Left renal pelvis (tissue), 4 donors: ENCODE results near the gene TMPRSS11E. TPM values are rescaled to one million over a fixed set of nuclear protein-coding genes. Genes with fewer than 3 reads are reported as not detected.
"Not testable (repeated sequence)": the region's sequence is repeated elsewhere in the genome, so short reads cannot be mapped to it uniquely, and the experiment has no call there.

Experiments used
- DNase-seq, 4 donors: peaks; one replicate each; pipeline ENCODE4 v3.0.0-alpha.2; 2013; ENCODE audit warnings: low read depth in 4 of 4, low spot score in 3 of 4
- polyA plus RNA-seq, 4 donors: library from polyadenylated mRNA; unstranded; fragments of 120-200 nt; gene quantifications; one replicate each; pipeline ENCODE4 v1.2.1, GENCODE V29; 2013; ENCODE audit not compliant: insufficient read length in 4 of 4

TMPRSS11E gene, protein sequence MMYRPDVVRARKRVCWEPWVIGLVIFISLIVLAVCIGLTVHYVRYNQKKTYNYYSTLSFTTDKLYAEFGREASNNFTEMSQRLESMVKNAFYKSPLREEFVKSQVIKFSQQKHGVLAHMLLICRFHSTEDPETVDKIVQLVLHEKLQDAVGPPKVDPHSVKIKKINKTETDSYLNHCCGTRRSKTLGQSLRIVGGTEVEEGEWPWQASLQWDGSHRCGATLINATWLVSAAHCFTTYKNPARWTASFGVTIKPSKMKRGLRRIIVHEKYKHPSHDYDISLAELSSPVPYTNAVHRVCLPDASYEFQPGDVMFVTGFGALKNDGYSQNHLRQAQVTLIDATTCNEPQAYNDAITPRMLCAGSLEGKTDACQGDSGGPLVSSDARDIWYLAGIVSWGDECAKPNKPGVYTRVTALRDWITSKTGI
- polyA plus RNA-seq = under 1 TPM in 2 of 4 donors, not detected in 2; 0.10 to 0.36 TPM

DNA sequence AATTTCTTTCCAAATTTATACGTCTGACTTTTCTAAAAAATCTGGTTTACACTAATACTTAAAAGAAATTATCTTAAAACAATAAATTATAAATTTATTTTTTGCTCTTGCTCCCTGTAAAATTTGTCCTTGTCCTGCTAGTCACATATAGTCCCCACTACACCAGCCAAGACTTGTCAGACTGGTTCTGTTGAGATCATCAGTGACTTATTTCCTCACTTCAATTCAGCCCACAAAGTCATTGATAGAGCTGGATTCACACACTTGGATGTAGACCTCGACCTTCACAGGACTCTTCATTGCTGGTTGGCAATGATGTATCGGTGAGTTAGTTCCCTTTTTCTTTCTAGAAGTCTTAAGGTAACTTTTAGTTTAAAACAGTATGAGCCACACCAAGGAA lies at the start of gene TMPRSS11E:
Gene TMPRSS11E (plus strand): TSS at position 263 of the 400 bp plus-strand sequence. CDS start 50 bp downstream, at position 313.
- DNase-seq = no peak

DNA sequence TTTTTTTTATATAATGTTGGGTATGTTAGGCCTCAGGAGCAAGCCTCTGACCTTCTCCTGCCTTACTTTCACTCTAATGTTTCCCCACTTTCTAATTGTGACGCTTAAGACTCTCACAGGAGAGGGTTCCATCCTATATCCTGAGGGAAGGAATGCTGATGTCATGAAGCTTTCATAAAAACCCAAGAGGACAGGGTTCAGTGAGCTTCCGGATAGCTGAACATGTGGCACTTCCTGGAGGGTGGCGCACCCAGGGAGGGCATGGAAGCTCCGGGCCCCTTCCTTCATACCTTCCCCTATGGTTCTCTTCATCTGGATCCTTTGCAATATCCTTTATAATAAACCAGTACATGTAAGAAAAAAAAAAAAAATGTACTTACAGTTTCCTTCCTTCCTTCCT lies 48.0 kb upstream of the TMPRSS11E start:
- DNase-seq = no peak

DNA sequence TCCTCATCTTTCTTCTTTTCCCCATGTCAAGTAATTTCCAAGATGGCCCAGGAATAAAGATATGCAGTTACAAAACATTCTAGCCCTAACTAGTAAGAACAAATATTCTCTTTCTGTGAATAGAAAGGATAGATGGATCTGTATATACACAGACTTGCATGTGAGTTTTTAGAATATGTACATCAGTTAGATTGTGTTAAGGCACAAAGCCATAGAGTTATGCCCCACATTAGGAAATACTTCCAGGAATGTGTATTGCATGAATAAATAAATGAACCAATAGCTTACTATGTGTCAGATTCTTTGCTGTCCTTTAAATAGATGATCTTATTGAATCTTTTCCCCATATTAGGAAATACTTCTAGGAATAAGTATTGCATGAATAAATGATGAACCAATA lies 46.0 kb upstream of the TMPRSS11E start:
- no peak for DNase-seq

DNA sequence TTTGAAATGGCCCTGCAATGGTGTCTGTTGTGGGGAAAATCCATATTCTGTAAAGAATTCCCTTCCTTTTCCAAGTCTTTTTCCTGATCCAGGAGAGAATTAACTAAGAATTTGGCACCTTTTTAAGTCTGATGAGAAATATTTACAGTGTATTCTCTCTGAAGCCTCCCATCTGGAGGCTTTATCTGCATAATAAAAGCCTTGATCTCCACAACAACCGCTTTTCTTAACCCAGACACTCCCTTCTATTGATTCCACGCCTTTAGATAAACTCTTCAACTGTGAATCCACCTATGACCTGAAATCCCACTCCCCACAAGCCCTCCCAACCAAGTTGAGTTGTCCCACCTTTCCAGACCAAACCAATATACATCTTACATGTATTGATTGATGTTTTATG lies 43.1 kb upstream of the TMPRSS11E start:
- no peak for DNase-seq

DNA sequence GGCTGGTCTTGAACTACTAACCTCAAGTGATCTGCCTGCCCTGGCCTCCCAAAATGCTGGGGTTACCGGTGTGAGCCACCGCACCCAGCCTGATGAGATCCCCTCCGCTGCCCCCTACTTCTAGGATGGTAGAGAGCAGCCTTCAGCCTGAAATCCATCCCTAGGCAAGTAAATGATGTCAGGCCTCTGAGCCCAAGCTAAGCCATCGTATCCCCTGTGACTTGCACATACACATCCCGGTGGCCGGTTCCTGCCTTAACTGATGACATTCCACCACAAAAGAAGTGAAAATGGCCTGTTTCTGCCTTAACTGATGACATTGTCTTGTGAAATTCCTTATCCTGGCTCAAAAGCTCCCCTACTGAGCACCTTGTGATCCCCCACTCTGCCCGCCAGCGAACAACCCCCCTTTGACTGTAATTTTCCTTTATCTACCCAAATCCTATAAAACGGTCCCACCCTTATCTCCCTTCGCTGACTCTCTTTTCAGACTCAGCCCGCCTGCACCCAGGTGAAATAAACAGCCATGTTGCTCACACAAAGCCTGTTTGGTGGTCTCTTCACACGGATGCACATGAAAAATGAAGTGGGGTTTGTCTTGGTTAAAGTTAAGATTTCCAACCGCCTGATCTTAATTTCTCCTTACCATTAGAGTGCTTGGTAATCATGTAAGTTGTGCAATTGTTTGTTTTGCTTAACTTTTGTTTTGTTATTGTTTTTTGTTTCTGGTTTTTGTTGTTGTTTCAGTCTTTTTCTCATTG lies 41.4 kb upstream of the TMPRSS11E start:
- DNase-seq = not testable (repeated sequence)

DNA sequence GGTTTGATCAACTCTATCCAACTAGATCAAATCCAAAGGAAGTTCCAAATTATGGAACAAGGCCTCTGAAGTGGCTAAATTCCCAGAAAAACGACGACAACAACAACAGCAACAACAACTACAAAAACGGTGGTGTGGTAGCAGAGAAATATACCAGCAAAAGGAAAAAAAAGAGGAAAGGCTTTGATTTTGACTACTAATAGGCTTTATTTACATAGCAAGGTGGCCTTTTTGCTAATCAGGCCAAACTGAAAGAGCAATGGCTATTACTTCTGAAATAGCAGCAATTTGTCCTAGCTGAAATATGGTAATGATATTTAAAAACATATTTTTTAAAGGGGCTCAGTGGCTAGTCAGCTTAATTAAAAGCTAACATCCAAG lies 40.8 kb upstream of the TMPRSS11E start:
- no peak for DNase-seq

DNA sequence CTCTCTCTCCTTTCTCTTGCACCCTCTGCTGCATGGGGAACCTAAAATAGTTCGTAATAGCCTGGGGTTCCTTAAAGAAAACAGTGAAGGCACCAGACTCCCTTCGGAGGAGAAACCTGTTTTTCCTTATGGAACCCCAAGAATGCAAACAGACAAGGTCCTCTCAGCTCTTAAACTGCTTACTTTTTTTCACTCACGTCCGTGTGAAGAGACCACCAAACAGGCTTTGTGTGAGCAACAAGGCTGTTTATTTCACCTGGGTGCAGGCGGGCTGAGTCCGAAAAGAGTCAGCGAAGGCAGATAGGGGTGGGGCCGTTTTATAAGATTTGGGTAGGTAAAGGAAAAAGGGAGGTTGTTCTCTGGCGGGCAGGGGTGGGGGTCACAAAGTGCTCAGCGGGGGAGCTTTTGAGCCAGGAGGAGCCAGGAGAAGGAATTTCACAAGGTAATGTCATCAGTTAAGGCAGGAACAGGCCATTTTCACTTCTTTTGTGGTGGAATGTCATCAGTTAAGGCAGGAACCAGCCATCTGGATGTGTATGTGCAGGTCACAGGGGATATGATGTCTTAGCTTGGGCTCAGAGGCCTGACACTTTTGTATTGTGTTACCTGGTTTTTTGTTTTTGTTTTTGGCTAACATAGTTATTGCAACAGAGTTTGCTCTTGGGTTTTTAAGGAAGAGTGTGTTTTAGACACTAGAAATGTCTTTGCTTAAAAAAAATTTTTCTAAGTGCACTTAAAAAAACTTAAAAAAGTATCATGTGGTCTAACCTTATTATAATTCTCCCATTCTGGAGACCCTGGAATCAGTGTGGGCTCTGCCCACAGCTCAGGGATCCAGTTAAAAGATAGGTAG lies 40.0 kb upstream of the TMPRSS11E start:
- not testable (repeated sequence) for DNase-seq

DNA sequence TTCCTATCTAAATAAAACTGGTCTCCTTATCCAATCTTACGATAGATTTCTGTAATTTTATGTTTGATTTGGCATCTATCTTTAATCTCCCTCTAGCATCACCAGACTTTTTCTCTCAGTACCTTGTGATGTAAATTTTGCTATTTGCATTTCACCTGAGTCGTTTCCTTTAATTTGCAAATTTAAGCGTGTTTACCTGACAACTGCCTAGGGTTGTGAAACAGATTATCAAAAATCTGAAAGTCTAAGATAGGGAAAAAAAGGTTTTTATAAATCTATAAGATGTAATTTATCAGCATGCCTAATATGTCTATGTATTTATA lies 39.4 kb upstream of the TMPRSS11E start:
- no peak for DNase-seq

DNA sequence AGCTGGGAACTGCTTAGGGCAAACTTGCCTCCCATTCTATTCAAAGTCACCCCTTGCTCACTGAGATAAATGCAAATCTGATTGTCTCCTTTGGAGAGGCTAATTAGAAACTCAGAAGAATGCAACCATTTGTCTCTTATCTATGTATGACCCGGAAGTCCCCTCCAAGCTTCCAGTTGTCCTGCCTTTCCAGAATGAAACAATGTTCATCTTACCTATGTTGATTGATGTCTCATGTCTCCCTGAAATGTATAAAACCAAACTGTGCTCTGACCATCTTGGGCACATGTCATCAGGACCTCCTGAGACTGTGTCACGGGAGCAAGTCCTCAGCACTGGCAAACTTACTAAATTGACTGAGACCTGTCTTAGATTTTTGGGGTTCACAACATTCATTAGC lies 37.1 kb upstream of the TMPRSS11E start:
- no peak for DNase-seq

DNA sequence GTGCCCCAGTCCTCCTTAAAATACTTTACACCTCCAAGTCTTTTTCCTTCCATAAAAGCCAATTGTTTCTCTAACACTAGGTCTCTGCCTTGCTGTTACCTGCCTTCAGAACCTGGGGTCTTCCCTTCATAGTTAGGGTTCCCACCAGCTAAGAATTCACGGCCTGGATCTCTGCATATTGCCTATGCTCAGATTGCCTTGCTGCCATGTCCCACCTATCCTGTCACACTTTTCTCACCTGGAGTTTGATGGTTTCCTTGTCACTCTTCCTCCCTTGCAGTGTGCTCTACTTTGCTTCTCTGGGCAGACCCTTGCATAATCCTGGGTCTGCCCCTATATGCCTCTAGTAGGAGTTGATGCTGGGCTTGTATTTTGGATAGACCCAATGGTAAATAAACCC lies 36.6 kb upstream of the TMPRSS11E start:
- no peak for DNase-seq

DNA sequence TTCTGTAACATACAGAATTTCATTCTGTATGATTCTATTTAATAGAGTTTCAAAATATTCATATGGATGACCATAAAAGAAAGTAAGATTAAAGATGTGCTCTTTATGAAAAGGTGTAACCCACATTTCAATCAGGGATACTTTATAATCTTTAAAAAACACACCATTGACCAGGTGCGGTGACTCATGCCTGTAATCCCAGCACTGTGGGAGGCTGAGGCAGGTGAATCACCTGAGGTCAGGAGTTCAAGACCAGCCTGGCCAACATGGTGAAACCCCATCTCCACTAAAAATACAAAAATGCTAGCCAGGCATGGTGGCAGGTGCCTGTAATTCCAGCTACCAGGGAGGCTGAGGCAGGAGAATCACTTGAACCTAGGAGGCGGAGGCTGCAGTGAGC lies 35.2 kb upstream of the TMPRSS11E start:
- DNase-seq = not testable (repeated sequence)

DNA sequence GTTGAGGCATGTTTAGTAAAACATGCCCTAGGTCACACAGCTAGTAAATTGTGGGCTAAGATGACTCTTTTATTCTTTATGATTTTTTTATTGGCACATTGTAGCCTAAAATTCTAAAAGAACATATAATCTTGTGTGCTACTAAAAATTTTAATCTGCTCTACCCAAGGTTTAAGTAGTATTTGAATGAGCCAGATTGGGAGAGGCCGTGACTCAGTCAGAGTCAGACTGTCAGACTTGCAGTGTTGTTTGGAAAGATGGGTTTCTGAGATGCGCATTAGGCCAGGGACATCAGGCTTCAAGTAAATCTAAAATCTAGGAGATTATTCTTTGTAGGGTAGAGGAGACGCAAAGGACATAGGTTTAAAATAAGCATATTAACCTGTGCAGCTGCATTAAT lies 30.7 kb upstream of the TMPRSS11E start:
- no peak for DNase-seq

DNA sequence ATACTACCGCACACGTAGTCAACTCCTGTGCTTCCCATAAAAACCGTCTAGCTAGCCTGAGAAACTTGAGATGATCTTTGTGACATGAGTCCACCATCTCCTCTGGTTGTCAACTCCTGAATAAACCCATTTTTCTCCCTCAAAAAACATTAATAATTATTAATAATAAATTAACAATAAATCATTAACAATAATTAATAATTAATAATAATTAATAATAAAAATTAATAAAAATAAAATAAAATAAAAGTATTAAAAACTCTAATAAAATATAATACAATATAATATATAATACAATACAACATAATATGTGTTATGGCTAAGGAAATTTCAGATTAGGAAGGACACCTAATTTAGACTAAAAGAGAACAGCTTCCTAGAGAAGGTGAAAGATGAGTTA lies 20.7 kb upstream of the TMPRSS11E start:
- no peak for DNase-seq

DNA sequence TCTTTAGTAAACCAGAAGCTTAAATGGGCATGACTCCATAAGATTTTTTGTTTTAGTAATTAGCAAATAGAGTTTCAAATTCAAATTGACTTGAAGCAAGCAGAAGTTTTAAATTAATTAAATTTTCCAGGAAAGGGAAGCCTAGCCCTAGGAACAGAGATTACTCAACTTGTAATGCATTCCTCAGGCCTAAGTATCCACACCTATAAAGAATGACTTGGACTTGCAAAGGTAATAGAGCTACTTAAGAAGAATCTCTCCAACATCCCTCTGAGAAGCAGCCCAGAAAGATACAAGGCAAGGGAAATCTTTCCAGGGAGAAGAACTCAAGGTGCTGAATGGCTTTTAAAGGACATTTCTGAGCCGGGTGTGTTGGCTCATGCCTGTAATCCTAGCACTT lies 16.9 kb upstream of the TMPRSS11E start:
- DNase-seq = no peak

DNA sequence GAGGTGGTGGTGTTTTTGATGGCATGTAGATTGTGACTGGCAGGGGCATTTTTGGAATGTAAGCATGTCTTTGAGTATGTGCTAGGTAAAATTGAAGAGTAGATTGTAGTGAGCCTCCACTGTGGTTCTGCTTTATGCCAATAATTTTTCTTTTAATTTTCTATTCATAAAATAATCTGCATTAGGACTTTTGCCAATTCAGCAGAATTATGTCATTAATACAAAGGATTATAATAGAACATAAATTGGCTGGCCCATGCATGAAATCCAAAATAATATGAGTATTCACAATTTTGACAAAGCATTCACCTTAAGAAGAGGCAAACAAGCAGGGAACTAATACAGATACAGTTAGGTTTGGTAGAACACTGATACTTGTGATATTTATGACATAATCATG lies 14.9 kb upstream of the TMPRSS11E start:
- DNase-seq = no peak

DNA sequence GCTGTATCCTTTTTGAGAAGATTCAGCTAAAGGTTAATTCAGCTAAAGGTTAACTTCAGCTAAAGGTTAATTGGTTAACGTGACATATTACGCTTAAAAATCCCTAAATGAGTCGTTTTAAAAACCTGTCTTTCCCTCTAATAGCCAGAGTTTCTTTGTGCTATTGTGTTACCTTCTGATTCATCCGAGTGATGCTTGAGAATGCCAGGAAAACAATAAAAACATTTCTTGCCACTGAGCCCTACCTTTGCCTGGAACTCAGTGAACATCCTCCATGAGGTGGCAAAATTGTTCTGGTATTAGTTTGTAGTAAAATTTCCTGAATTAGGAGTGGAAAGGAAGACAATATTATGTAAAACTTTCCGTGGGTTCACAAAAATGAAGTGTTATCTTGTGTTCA lies 13.7 kb upstream of the TMPRSS11E start:
- DNase-seq = no peak

DNA sequence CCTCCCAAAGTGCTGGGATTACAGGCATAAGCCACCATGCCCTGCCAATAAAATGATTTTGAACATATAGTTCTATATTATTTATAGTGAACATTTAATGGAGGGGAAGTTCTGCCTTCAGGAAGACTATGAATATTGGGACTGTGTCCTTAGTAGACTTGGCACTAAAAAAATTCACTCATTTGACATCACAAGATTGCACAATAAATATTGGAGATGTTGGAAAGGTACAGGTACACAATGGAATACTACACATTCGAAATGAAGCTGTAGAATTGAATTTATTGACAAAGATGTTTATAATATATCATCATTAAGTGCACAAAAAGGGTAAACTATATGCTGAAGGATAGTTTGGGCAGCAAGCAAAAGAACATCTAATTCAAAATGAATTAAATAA lies 13.0 kb upstream of the TMPRSS11E start:
- DNase-seq = no peak

DNA sequence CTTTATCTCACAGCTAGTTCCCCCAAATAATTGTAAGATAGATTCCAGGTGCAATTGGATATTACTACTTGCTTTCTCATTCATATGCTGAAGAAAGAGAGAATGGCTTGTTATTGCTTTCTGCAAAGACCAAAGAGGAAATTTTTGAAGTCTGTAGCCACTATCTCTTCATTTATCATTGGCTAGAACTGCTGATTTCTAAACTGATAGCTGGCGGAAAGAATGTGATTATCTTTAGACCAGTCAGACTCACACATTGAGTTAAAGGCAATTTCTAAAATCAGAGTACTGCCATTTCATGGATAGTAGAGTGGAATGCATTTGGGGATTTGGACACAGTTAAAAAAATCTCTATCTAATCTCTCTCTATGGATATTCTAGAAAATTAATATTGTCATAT lies 12.4 kb upstream of the TMPRSS11E start:
- no peak for DNase-seq

DNA sequence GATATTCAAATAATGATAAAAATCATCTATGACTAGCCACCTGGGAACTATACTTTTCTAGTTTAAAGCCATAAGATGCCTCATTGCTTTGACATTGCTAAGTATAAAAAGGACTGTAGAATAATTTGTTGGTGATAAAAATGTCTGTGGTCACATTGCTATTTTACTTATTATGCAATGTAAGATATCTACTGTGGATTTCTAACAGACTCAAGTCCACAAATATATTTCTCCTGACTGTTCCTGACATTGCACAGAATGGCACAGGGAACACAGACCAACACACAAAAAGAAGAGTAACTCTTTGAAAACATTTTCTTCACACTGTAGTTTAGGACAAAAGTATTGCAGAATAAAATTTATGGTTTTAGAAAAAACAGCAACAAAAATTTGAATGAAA lies 2.2 kb upstream of the TMPRSS11E start:
- DNase-seq = no peak

DNA sequence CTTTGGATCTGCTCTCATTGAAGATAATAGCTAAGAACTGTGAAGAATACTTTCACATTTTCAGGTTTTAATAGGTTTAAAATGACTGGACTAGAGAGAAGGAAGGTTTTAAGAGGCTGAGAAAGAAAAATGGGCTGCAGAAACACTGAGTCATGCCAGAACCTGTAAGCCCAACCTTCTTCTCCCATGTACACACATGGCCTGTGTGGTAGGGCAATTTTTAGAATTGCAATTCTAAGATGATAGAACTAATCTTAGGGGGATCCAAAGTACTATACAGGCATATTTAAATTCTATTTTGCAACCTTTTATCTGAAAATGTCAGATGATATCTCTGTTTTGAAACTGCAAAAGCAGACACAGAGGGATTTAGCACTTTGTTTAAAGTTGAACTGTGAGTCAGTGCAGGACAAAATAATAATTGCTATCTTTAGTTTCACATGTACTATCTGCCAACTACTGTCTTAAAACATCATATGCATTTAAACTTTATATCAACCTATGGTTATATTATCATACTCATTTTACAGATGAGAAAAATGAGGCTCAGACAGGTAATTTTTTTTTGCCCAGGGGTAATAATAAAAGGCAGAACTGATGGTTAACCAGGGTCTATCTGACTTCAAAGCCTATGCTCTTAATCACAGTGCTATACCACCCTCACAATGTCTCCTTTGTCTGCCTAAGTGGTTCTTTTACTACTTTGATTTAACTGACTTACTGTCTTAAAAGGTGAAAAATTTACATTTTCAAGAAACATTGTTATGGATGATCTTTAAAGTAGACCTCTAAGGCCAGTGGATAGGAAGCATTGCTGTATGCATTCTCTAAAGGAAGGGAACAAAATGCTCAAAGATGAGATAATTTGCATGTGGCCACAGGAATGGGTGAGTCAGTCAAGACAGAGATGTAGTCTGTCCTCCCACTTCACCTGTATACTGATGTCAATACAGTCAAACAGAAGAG lies 4.3 kb downstream of the TMPRSS11E start:
- DNase-seq = no peak
